SK-N-MC (cell line): Measurements from ENCODE around the gene TSHZ3.

Source experiments
- DNase-seq: peaks from one replicate; pipeline ENCODE4 v3.0.0-alpha.2; 2011; ENCODE audit warnings: low read depth, low spot score
- H3K27ac ChIP-seq: fragments of 200-600 bp; sonication (generic); 2 replicates; pipeline ENCODE4 v1.5.1; 2016; ENCODE audit warnings: mixed run types
- H3K36me3 ChIP-seq: fragments of 200-600 bp; sonication (generic); 2 replicates; pipeline ENCODE4 v1.6.1; 2017; ENCODE audit warnings: antibody characterized with exemption, low read length, mixed read lengths; ENCODE audit not compliant: insufficient read depth
- H3K4me3 ChIP-seq: fragments of 200-600 bp; sonication (generic); 2 replicates; pipeline ENCODE4 v1.5.1; 2016
- H3K9ac ChIP-seq: fragments of 200-600 bp; sonication (generic); 2 replicates; pipeline ENCODE4 v1.8.0; 2017; ENCODE audit warnings: mixed run types, mixed read lengths; ENCODE audit not compliant: insufficient read length
- H3K9me3 ChIP-seq: fragments of 200-600 bp; sonication (generic); 2 replicates; pipeline ENCODE4 v1.6.1; 2017; ENCODE audit warnings: low read depth, mild to moderate bottlenecking, antibody characterized with exemption, low read length, moderate library complexity, mixed read lengths
- EZH2 ChIP-seq: fragments of 200-600 bp; sonication (generic); IDR thresholded peaks from one replicate; pipeline ENCODE4 v1.6.1; 2017; ENCODE audit warnings: antibody characterized with exemption
- FOXP2 ChIP-seq: optimal IDR thresholded peaks from 2 replicates; pipeline ENCODE3; 2011; ENCODE audit warnings: mild to moderate bottlenecking, moderate library complexity; ENCODE audit not compliant: insufficient read depth; ENCODE audit errors: extremely low read length, control extremely low read depth
- POLR2AphosphoS5 ChIP-seq: IDR thresholded peaks from 2 replicates; pipeline ENCODE4 v1.6.1; 2012; ENCODE audit warnings: mild to moderate bottlenecking, low read depth, low read length, borderline replicate concordance

Gene TSHZ3

GRCh38 chr19:31294189-31294588, 55.0 kb downstream of the TSHZ3 start:
- H3K9ac ChIP-seq = no peak overlapping the region
- no peaks in the 10 kb centered on the region for H3K9me3 ChIP-seq
- peaks cover 96% of the 10 kb centered on the region for H3K36me3 ChIP-seq
- H3K27ac ChIP-seq = no peak overlapping the region
- TF ChIP-seq EZH2 (no peak), POLR2AphosphoS5 (peak; percentile 14; the same call in 1 of the 2 replicates)
- no peak for DNase-seq
- no peak overlapping the region for H3K4me3 ChIP-seq

DNA sequence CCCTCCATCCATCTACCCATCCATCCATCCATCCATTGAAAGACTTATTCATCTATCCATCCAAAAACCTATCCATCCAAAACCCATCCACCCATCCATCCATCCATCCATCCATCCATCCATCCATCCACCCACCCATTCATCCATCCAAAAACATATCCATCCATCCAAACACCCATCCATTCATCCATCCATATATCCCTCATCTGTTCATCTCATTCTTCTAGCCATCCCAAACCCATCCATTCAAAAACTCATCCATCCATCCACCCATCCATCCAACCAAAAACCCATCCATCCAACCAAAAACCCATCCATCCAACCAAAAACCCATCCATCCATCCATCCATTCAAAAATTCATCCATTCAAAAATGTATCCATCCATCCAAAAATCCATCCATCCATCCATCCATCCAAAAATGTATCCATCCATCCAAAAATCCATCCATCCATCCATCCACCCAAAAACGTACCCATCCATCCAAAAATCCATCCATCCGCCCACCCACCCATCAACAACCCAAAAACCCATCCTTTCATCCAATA, 56.5 kb downstream of the TSHZ3 start:
- Histone ChIP-seq H3K27ac (no peak overlapping the region), H3K9me3 (no peaks in the 10 kb centered on the region), H3K9ac (no peak overlapping the region), H3K36me3 (peaks cover 94% of the 10 kb centered on the region), H3K4me3 (no peak overlapping the region)
- TF ChIP-seq EZH2 (no peak), POLR2AphosphoS5 (no peak), FOXP2 (no peak)
- no peak for DNase-seq

DNA sequence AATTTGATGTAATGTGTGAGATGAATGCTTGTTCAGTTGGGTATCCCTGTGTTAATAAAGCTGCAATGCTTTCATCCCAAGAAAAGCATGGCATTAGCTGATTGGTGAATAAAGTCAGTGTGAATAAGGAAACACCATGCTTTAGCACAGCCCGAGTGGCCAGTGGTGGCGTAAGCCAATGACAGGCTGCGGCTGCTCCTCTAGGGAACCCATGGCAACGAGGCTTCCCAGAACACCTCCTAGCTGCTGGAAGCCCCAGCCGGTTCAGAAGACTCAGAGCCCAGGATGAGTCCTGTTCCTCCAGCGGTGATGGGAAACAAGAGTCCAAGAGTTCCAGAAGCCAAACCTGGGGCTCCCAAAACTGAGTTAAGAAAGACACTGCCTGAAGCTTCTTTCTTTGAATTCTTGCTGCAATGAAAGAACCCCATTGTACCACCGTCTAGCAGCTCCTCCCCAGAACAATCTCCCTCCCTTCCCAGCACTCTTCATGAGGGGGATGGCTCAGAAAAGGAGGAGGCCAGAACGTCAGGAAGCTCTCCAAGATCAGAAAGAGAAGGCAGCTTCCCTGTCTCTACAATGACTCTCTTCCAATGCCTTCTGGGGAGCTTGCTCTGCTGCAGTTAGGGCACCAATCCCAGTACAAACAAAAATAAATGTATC, 58.2 kb downstream of the TSHZ3 start:
- peaks cover 94% of the 10 kb centered on the region for H3K36me3 ChIP-seq

GRCh38 chr19:31289976-31290375, 59.3 kb downstream of the TSHZ3 start:
- Histone ChIP-seq H3K27ac (no peak overlapping the region), H3K9me3 (no peaks in the 10 kb centered on the region), H3K9ac (no peak overlapping the region), H3K4me3 (no peak overlapping the region), H3K36me3 (peaks cover 94% of the 10 kb centered on the region)
- TF ChIP-seq FOXP2 = no peak
- no peak for TF ChIP-seq EZH2
- no peak for TF ChIP-seq POLR2AphosphoS5
- DNase-seq = no peak

More for the DNA sequence above, 58.2 kb downstream of the TSHZ3 start:
- DNase-seq = no peak
- Histone ChIP-seq H3K9ac (no peak overlapping the region), H3K4me3 (no peak overlapping the region), H3K9me3 (no peaks in the 10 kb centered on the region), H3K27ac (no peak overlapping the region)
- TF ChIP-seq EZH2 (no peak), POLR2AphosphoS5 (no peak), FOXP2 (no peak)

- H3K9ac ChIP-seq = no peak overlapping the region
- no peaks in the 10 kb centered on the region for H3K9me3 ChIP-seq
- TF ChIP-seq EZH2 (no peak), FOXP2 (no peak), POLR2AphosphoS5 (no peak)
- H3K27ac ChIP-seq = no peak overlapping the region
- H3K4me3 ChIP-seq = no peak overlapping the region
- no peak for DNase-seq
- H3K36me3 ChIP-seq = peaks cover 94% of the 10 kb centered on the region
These were observed 59.8 kb downstream of the TSHZ3 start for GRCh38 chr19:31289381-31289880.

- no peak for TF ChIP-seq FOXP2
- TF ChIP-seq EZH2 = no peak
- TF ChIP-seq POLR2AphosphoS5 = no peak
- Histone ChIP-seq H3K4me3 (no peak overlapping the region), H3K9ac (no peak overlapping the region), H3K9me3 (no peaks in the 10 kb centered on the region), H3K27ac (peak overlapping the region; percentile 34; the same call in 1 of the 2 replicates), H3K36me3 (peaks cover 93% of the 10 kb centered on the region)
- DNase-seq = no peak
These were observed 62.7 kb downstream of the TSHZ3 start for GRCh38 chr19:31286491-31286890.

GRCh38 chr19:31285744-31286143, 63.5 kb downstream of the TSHZ3 start:
- no peak overlapping the region for H3K4me3 ChIP-seq
- peak overlapping the region; percentile 21; the same call in 1 of the 2 replicates for H3K27ac ChIP-seq
- H3K36me3 ChIP-seq = peaks cover 93% of the 10 kb centered on the region
- H3K9ac ChIP-seq = no peak overlapping the region
- H3K9me3 ChIP-seq = no peaks in the 10 kb centered on the region
- no peak for DNase-seq
- TF ChIP-seq POLR2AphosphoS5 (no peak), FOXP2 (no peak), EZH2 (no peak)

DNA sequence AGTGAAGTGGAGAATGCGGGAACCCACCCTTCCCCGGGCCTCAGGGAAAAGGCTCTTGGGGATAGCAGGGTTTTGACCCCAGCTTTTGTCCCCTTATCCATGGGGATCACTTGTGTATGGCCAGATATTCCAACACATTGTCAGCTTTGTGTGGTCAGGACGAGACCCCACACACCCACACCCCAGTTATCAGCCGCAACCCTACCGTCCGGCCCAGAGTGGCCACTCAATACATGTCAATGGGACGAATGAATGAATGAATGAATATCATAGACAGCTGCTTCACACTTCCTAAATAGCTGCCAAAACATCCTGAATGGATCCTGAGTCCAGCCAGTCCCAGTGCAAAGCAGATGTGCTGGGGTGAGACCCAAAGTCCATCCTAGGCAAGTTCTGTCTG, 64.6 kb downstream of the TSHZ3 start:
- Histone ChIP-seq H3K9ac (no peak overlapping the region), H3K36me3 (peaks cover 90% of the 10 kb centered on the region), H3K27ac (no peak overlapping the region), H3K9me3 (no peaks in the 10 kb centered on the region), H3K4me3 (no peak overlapping the region)
- TF ChIP-seq EZH2 (no peak), POLR2AphosphoS5 (no peak), FOXP2 (no peak)
- no peak for DNase-seq

DNA sequence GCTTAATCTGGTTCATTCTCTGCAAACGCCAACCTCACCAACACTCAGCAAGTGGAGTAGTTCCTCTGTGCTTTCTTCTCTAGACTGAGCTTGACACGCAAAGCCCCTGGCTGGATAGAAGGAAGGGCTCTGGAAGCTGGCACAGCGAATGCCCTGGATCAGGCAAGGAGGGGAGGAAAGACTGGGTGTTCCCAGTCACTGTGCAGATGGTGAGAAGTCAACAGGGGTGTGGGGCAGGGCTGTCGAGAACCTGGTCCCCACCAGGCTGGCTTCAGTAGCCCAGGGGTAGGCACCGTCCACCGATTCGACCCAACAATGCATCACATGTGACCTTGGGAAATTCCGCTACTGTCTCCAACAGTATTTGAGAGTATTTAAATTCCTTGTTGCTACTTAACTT, 65.5 kb downstream of the TSHZ3 start:
- DNase-seq = no peak
- Histone ChIP-seq H3K27ac (peak overlapping the region; percentile 57; the same call in 1 of the 2 replicates), H3K9me3 (no peaks in the 10 kb centered on the region), H3K4me3 (no peak overlapping the region), H3K9ac (no peak overlapping the region), H3K36me3 (peaks cover 92% of the 10 kb centered on the region)
- TF ChIP-seq EZH2 (no peak), POLR2AphosphoS5 (no peak), FOXP2 (no peak)
